Epithelial cell of esophagus (primary cell): ENCODE data around the gene PNMA8C.
"Not testable (repeated sequence)": the region's sequence is repeated elsewhere in the genome, so short reads cannot be mapped to it uniquely, and the experiment has no call there.

Experiments
- DNase-seq: peaks from one replicate; pipeline ENCODE4 v3.0.0; 2010; ENCODE audit warnings: low read depth
- H3K4me3 ChIP-seq: 2 replicates; pipeline ENCODE4 v1.5.1; 2011; ENCODE audit warnings: mild to moderate bottlenecking, low read length, control low read depth
- CTCF ChIP-seq: IDR thresholded peaks from 2 replicates; pipeline ENCODE4 v1.5.1; 2011; ENCODE audit warnings: low read depth, mild to moderate bottlenecking, low read length, control low read depth, inconsistent platforms; ENCODE audit not compliant: insufficient read depth; ENCODE audit errors: missing control alignments

PNMA8C gene

GRCh38 chr19:46435009-46435408 lies 6.3 kb upstream of the PNMA8C start:
- TF ChIP-seq CTCF = no peak
- H3K4me3 ChIP-seq = no peak overlapping the region
- no peak for DNase-seq

- H3K4me3 ChIP-seq = not testable (repeated sequence)
Observed at GRCh38 chr19:46433470-46433869, 4.7 kb upstream of the PNMA8C start.

GRCh38 chr19:46431824-46432223 lies 3.1 kb upstream of the PNMA8C start:
- no peak for DNase-seq
- TF ChIP-seq CTCF = no peak

More at GRCh38 chr19:46433470-46433869, 4.7 kb upstream of the PNMA8C start:
- DNase-seq = not testable (repeated sequence)

GRCh38 chr19:46429999-46430398 lies 1.3 kb upstream of the PNMA8C start:
- TF ChIP-seq CTCF = no peak
- no peak overlapping the region for H3K4me3 ChIP-seq
- no peak for DNase-seq

More at GRCh38 chr19:46431824-46432223, 3.1 kb upstream of the PNMA8C start:
- no peak overlapping the region for H3K4me3 ChIP-seq

- no peak for DNase-seq
Observed at GRCh38 chr19:46427518-46428045, 1.2 kb downstream of the PNMA8C start.

GRCh38 chr19:46426506-46427162 lies 2.1 kb downstream of the PNMA8C start:
- peak; percentile 65 for DNase-seq
- H3K4me3 ChIP-seq = peak overlapping the region; percentile 43
- no peak for TF ChIP-seq CTCF

More at GRCh38 chr19:46427518-46428045, 1.2 kb downstream of the PNMA8C start:
- H3K4me3 ChIP-seq = no peak overlapping the region
- TF ChIP-seq CTCF = no peak

- no peak for DNase-seq
- H3K4me3 ChIP-seq = peak overlapping the region; percentile 43
- TF ChIP-seq CTCF = no peak
Observed at GRCh38 chr19:46426035-46426505, 2.7 kb downstream of the PNMA8C start.
